B cell (primary cell): ENCODE measurements around the gene CYTH3. TPM values are rescaled to one million over a fixed set of nuclear protein-coding genes. Genes with fewer than 3 reads are reported as not detected.

Source experiments
- ATAC-seq: fragments of 200-7000 bp; cut with Tn5 transposase; one replicate; pipeline ENCODE4 v1.10.0; 2021; ENCODE audit warnings: low read depth, mild to moderate bottlenecking, moderate number of reproducible peaks, moderate library complexity
- CTCF ChIA-PET: fragments of 350-600 bp; sonication (Branson Sonifier 250); formaldehyde crosslinking; loops from one replicate; lab custom pipeline; 2021; ENCODE audit warnings: antibody characterized with exemption, inconsistent platforms; lab: Charles Lee
- POLR2A ChIA-PET: fragments of 350-600 bp; sonication (Branson Sonifier 250); formaldehyde crosslinking; loops from one replicate; lab custom pipeline; 2021; ENCODE audit warnings: antibody characterized with exemption; lab: Charles Lee
- DNase-seq: peaks from one replicate; pipeline ENCODE4 v3.0.0; 2013
- H2AFZ ChIP-seq: 2 replicates; pipeline ENCODE4 v1.6.1; 2012; ENCODE audit warnings: mild to moderate bottlenecking, low read depth, low read length; ENCODE audit not compliant: insufficient read depth, poor library complexity, severe bottlenecking
- H3K27ac ChIP-seq, 2 donors: 1 replicate in 1 of 2; 2 replicates in 1 of 2; pipeline ENCODE4 v1.5.1; 2012 to 2013; ENCODE audit warnings: low read length in 2 of 2, mild to moderate bottlenecking in 2 of 2, moderate library complexity in 1 of 2
- H3K27me3 ChIP-seq, 4 experiments: fragments of 200-600 bp in 1 of 4; sonication (generic) in 1 of 4; replicated peaks in 1 of 4; 1 replicate in 2 of 4; 2 replicates in 2 of 4; pipeline versions ENCODE4 v1.6.1 to v1.7.0; 2013 to 2016; ENCODE audit warnings: low read length in 3 of 4, mild to moderate bottlenecking in 2 of 4, mixed read lengths in 1 of 4, moderate library complexity in 1 of 4; ENCODE audit not compliant: insufficient read depth in 4 of 4, control insufficient read depth in 3 of 4; ENCODE audit errors: control extremely low read depth in 1 of 4
- H3K36me3 ChIP-seq, 2 experiments: replicated peaks in 1 of 2; 1 replicate in 1 of 2; 2 replicates in 1 of 2; pipeline versions ENCODE4 v1.6.1 to v1.7.1; 2013; ENCODE audit warnings: low read length in 1 of 2; ENCODE audit not compliant: insufficient read depth in 2 of 2, control insufficient read depth in 1 of 2; ENCODE audit errors: control extremely low read depth in 1 of 2, extremely low read depth in 1 of 2
- H3K4me1 ChIP-seq, 2 donors: fragments of 200-600 bp in 1 of 2; sonication (generic) in 1 of 2; 1 replicate in 1 of 2; 2 replicates in 1 of 2; pipeline versions ENCODE4 v1.5.1 to v1.6.1; 2013 to 2017; ENCODE audit warnings: low read length in 2 of 2; ENCODE audit not compliant: control insufficient read depth in 2 of 2, insufficient read depth in 2 of 2
- H3K4me2 ChIP-seq: replicated peaks from 2 replicates; pipeline ENCODE3; 2012; ENCODE audit warnings: mild to moderate bottlenecking, low read depth, low read length; ENCODE audit not compliant: poor library complexity, severe bottlenecking
- H3K4me3 ChIP-seq, 5 experiments: fragments of 200-600 bp in 1 of 5; sonication (generic) in 1 of 5; 1 replicate in 3 of 5; 2 replicates in 2 of 5; pipeline versions ENCODE4 v1.5.1 to v1.7.0; 2011 to 2016; ENCODE audit warnings: low read length in 4 of 5, mild to moderate bottlenecking in 4 of 5, low read depth in 2 of 5, control low read depth in 1 of 5, moderate library complexity in 1 of 5; ENCODE audit not compliant: insufficient read depth in 1 of 5; ENCODE audit errors: control extremely low read depth in 1 of 5, extremely low read depth in 1 of 5
- H3K79me2 ChIP-seq: fragments of 200-600 bp; sonication (generic); one replicate; pipeline ENCODE4 v1.6.0; 2016; ENCODE audit warnings: low read length; ENCODE audit not compliant: control insufficient read depth, insufficient read depth
- H3K9ac ChIP-seq: fragments of 200-600 bp; sonication (generic); 2 replicates; pipeline ENCODE4 v1.6.1; 2017; ENCODE audit warnings: mild to moderate bottlenecking, low read length, moderate library complexity
- H3K9me3 ChIP-seq, 3 donors: one replicate each; pipeline versions ENCODE4 v1.6.1 to v1.7.1; 2013; ENCODE audit warnings: low read length in 2 of 3; ENCODE audit not compliant: control insufficient read depth in 2 of 3, insufficient read depth in 1 of 3; ENCODE audit errors: control extremely low read depth in 1 of 3
- H4K20me1 ChIP-seq: 2 replicates; pipeline ENCODE4 v1.6.0; 2012; ENCODE audit warnings: mild to moderate bottlenecking, low read length; ENCODE audit not compliant: insufficient read depth, control insufficient read depth, poor library complexity, severe bottlenecking
- H3K27ac Mint-ChIP-seq: one replicate; pipeline ENCODE4 v1.8.0; 2021; ENCODE audit warnings: mixed read lengths
- H3K27me3 Mint-ChIP-seq: one replicate; pipeline ENCODE4 v1.8.0; 2021; ENCODE audit warnings: mixed read lengths
- H3K4me1 Mint-ChIP-seq: one replicate; pipeline ENCODE4 v1.8.0; 2021; ENCODE audit warnings: mixed read lengths
- H3K4me3 Mint-ChIP-seq: one replicate; pipeline ENCODE4 v1.8.0; 2021; ENCODE audit warnings: mixed read lengths
- H3K9me3 Mint-ChIP-seq: one replicate; pipeline ENCODE4 v1.8.0; 2022; ENCODE audit warnings: mixed read lengths; ENCODE audit not compliant: insufficient read depth
- EZH2 ChIP-seq: IDR thresholded peaks from 2 replicates; pipeline ENCODE4 v1.6.1; 2012; ENCODE audit warnings: borderline replicate concordance, low read depth, mild to moderate bottlenecking, moderate library complexity, low read length; ENCODE audit not compliant: insufficient read depth, poor library complexity, severe bottlenecking
- whole genome bisulfite sequencing: methylation state at CpG from one replicate; pipeline ENCODE4 v1.1.5; 2013; ENCODE audit warnings: missing lambda C conversion rate; ENCODE audit not compliant: insufficient coverage; 5-methylcytosine and 5-hydroxymethylcytosine counted together
- intact Hi-C: fragments of 100-400 bp; cut with micrococcal nuclease; formaldehyde crosslinking; loops from one replicate; pipeline ENCODE4 v1.10.0; 2022
- polyA plus RNA-seq: library from polyadenylated mRNA; depleted of rRNA; stranded (reverse); fragments of >200 nt; gene quantifications from 2 replicates; pipeline ENCODE4 v1.2.3, GENCODE V29; 2012
- total RNA-seq, 2 donors: library from RNA; stranded (reverse); fragments of 120-200 nt in 1 of 2; gene quantifications; 1 replicate in 1 of 2; 2 replicates in 1 of 2; pipeline versions ENCODE4 v1.2.3 to v1.2.4, GENCODE V29; 2013 to 2022
- TF ChIP-seq, protein P1 (sequence below): fragments of 200-600 bp; IDR thresholded peaks from one replicate; pipeline ENCODE4 v1.8.0; 2022; ENCODE audit warnings: antibody characterized with exemption, mild to moderate bottlenecking

The CYTH3 gene
- total and polyA plus RNA-seq, 2 donors (not counting 1 experiment from before 2014, with no cell fraction given) = 5.2 to 11.3 TPM

DNA sequence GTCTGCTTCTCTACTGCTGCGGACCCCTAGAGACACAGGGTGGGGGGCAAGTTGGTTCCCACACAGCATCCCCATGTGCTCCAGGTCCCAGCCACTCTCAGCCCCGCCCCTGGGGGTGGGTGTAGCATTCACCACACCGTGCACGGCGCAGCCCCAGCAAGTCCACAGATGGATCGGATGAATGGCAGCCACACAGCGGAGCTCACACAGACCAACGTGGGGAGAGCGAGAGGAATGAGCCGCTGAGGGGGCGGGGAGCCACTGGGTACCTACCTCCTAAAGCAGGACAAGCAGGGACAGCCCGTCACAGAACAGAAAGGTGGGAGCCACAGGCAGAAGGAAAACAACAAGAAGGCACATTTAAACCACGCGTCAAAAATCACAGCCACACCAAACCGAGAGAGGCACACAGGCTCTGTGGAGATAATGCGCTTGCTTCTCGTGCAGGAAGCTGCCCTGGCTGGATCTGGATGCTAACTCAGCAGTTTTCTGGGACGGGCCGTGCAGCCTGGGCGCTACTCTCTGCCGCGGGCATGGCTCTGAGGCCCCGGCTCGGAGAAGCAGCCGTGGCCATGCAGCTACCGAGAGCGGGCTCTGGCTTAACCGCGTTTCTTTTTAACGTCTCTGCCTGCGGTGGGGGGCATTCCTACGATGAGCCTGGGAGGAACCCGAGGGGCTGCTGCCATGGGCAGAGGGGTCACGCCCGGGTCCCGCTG is 102.5 kb downstream of the CYTH3 start:
- Histone ChIP-seq H3K9ac (no peak overlapping the region), H3K27ac (no peak overlapping the region)
- intact Hi-C loops = loop anchor here (10.0 kb wide), 1 partner anchor 265 kb away; no protein-coding TSS in a partner anchor

DNA sequence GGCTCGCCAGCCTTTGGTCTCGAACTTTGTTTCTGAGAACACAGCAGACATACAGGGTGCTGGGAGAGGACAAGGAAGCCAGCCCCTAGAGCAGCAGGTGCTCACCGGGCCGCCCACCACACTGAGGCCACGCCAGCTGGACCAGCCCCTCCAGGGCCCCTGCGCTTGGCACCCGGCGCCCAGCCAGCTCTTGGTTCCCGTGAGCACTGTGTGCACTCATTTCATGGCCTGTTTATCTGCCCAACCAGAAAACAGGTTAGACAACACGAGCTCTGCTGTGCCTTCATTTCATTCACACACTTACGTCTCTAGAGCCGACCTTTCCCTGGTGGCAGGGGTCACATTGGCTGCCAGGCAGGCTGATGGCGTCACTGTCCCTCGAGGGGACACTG is 104.0 kb downstream of the CYTH3 start:
- ChIA-PET POLR2A (no interaction called here), CTCF (interaction anchor here (0.8 kb wide), 1 partner anchor 104 kb away, joined by 3 read pairs; no protein-coding TSS in a partner anchor)
- Histone ChIP-seq H3K9ac (no peak overlapping the region), H3K27ac (no peak overlapping the region), H3K4me3 (no peak overlapping the region), H3K4me1 (peaks cover 4 to 10% of the 10 kb centered on the region in 2 donors), H3K9me3 (no peaks in the 10 kb centered on the region), H3K36me3 (no peaks in the 10 kb centered on the region), H2AFZ (no peak overlapping the region), H3K79me2 (no peaks in the 10 kb centered on the region), H3K4me2 (no peak overlapping the region), H3K27me3 (no peaks in the 10 kb centered on the region), H4K20me1 (no peaks in the 10 kb centered on the region)
- H3K9me3 Mint-ChIP-seq = no peaks in the 10 kb centered on the region
- ATAC-seq (no peak), DNase-seq (no peak)
- H3K4me1 Mint-ChIP-seq = peaks cover 6% of the 10 kb centered on the region
- 93% methylated on average over 14 of the region's 14 CpGs for WGBS
- no peaks in the 10 kb centered on the region for H3K27me3 Mint-ChIP-seq
- no peak for TF ChIP-seq EZH2
- TF ChIP-seq, protein P1, sequence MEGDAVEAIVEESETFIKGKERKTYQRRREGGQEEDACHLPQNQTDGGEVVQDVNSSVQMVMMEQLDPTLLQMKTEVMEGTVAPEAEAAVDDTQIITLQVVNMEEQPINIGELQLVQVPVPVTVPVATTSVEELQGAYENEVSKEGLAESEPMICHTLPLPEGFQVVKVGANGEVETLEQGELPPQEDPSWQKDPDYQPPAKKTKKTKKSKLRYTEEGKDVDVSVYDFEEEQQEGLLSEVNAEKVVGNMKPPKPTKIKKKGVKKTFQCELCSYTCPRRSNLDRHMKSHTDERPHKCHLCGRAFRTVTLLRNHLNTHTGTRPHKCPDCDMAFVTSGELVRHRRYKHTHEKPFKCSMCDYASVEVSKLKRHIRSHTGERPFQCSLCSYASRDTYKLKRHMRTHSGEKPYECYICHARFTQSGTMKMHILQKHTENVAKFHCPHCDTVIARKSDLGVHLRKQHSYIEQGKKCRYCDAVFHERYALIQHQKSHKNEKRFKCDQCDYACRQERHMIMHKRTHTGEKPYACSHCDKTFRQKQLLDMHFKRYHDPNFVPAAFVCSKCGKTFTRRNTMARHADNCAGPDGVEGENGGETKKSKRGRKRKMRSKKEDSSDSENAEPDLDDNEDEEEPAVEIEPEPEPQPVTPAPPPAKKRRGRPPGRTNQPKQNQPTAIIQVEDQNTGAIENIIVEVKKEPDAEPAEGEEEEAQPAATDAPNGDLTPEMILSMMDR = no peak
- H3K4me3 Mint-ChIP-seq = no peak overlapping the region
- intact Hi-C loops = loop anchor here (10.0 kb wide), 1 partner anchor 266 kb away; no protein-coding TSS in a partner anchor
- no peak overlapping the region for H3K27ac Mint-ChIP-seq

More for the DNA sequence above, 102.5 kb downstream of the CYTH3 start:
- Histone ChIP-seq H3K27me3 (no peaks in the 10 kb centered on the region), H3K79me2 (no peaks in the 10 kb centered on the region), H4K20me1 (no peaks in the 10 kb centered on the region), H3K36me3 (no peaks in the 10 kb centered on the region), H3K4me2 (no peak overlapping the region), H3K4me3 (no peak overlapping the region), H3K9me3 (no peaks in the 10 kb centered on the region), H2AFZ (no peak overlapping the region), H3K4me1 (peaks cover 4 to 10% of the 10 kb centered on the region in 2 donors)
- H3K27ac Mint-ChIP-seq = no peak overlapping the region
- DNase-seq = no peak
- no peak for TF ChIP-seq EZH2
- TF ChIP-seq, protein P1 = no peak
- H3K4me3 Mint-ChIP-seq = no peak overlapping the region
- no peaks in the 10 kb centered on the region for H3K27me3 Mint-ChIP-seq
- ATAC-seq = no peak
- ChIA-PET POLR2A (no interaction called here), CTCF (no interaction called here)
- H3K4me1 Mint-ChIP-seq = peaks cover 6% of the 10 kb centered on the region
- 96% methylated on average over 33 of the region's 36 CpGs for WGBS
- no peaks in the 10 kb centered on the region for H3K9me3 Mint-ChIP-seq
